CD4-positive, alpha-beta T cell treated with Interleukin-17A for 1 hour (primary cell): ENCODE results near the gene ST8SIA2.
"Not testable (repeated sequence)": the region's sequence is repeated elsewhere in the genome, so short reads cannot be mapped to it uniquely, and the experiment has no call there.

Experiments
- DNase-seq: peaks from one replicate; pipeline ENCODE4 v3.0.0-alpha.2; 2020

Gene ST8SIA2

DNA sequence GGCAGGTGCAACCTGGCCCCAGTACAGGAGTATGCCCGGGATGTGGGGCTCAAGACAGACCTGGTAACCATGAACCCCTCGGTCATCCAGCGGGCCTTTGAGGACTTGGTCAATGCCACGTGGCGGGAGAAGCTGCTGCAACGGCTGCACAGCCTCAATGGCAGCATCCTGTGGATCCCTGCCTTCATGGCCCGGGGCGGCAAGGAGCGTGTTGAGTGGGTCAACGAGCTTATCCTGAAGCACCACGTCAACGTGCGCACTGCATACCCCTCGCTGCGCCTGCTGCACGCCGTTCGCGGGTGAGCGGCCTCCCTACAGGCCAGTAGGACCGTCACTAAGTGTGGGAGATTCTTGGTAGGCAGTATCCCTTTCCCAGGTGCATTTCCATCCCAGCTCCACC lies 51.0 kb downstream of the ST8SIA2 start:
- no peak for DNase-seq

DNA sequence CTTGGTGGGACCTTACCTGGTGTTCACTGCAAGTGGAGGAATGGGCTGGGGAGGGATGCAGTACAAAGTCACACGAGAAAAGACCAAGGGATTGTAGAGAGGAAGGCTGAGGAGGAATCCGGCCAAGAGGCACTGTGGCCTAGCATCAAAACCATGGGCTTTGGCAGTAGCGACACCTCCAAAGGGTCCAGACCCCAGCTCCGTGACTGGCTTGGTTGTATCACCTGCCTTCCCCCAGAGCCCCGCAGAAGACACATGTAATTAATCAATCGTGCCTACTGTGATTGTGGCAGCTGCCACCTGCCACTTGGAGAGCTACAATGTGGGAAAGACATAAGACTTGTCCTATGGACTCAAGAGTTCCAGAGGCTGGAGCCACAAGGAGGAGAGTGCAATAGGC lies 54.7 kb downstream of the ST8SIA2 start:
- no peak for DNase-seq

DNA sequence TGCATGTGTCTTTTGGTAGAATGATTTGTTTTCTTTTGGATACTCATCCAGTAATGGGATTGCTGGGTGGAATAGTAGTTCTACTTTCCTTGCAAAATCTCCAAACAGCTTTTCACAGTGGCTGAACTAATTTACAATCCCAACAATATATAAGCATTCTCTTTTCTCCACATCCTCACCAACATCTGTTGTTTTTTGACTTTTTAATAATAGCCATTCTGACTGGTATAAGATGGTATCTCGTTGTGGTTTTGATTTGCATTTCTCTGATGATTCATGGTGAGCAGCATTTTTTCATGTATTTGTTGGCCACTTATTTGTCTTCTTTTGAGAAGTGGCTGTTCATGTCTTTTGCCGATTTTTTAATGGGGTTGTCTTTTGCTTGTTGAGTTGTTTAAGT lies 55.8 kb downstream of the ST8SIA2 start:
- no peak for DNase-seq

DNA sequence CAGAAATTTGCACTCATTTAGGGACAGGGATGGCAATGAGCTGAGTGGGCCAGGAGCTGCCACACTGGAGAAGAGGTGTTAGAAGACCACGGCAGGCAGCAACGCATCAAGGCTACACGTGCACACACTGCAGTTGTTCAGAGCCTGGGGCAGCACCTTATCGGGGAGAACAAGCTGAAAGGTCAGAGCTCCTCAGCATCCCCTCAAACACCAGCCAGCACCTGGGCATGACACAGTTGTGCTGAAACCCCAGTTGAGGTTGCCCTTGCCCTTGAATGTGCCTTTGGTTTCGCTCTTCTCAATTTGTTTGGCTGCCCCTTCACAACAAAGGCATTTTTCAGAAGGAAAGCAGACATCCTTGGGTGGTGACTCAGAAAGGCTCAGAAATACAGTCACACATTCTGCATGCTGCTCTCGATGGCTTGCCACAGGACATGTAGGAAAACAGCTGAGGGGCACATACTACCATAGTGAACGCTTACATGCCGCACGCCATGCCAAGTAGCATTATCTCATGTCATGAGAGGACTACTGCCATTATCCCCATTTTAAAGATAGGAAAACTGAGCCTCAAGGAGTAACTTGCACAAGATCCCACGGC lies 57.6 kb downstream of the ST8SIA2 start:
- no peak for DNase-seq

DNA sequence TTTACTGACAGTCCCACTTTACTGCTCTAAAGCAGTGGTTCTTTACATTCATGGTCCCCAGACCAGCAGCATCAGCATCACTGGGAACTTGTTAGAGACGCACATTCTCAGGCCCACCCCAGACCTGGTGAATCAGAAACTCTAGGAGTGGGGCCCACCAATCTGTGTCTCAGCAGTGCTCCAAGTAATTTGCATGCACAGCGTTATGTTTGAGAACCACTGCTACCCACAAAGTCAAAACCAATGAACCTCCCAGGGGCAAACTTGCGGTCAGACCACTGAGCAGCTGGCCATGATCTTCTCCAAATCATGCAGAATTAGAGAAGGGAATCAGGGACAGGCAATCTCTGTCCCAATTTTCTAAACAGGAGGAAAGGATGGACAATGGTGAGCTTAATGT lies 58.5 kb downstream of the ST8SIA2 start:
- no peak for DNase-seq

DNA sequence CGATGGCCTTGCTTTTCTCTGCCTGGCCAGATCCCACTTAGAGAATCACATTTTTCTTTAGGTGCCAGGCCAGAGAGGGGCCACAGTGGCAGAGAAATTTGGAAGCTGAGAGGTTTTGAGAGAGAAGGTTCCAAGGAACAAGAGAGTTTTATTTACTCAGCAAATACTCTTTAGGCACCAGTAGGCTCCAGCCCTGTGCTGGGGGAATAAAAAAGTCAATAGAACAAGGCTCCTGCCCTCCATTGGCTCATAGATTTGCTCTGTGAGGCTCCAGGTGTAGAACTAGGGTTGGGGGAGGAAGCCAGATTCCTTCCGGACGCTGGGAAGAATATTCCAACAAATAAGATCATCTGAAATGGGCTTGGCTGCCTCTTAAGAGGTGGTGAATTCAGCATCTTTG lies 59.9 kb downstream of the ST8SIA2 start:
- DNase-seq, result no peak

DNA sequence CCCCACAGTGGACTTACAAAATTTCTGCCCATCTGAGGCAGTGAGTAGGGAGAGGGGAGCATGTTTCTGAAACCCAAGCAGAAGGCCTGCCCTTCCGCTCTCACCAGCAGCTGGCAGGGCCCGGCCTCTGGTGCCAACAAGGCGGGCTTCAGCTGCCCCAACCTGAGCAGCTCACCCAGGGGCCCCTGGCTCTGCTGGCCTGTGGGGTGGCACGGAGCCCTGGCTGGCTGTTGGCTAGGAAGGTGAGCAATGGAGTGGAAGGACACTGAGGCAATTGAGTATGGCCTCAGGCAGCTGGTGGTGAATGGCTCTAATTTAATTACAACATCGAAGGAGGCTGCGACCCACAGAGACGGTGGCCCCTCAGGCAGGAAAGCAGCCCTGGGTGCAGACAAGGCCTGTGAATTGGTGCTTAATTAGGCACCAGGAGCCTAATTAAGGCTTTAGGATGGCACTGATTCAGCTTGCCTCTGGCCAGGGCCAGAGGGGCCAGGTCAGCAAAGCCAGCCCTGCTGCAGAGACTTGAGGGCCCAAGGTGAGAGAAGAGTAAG lies 60.9 kb downstream of the ST8SIA2 start:
- DNase-seq, result no peak

DNA sequence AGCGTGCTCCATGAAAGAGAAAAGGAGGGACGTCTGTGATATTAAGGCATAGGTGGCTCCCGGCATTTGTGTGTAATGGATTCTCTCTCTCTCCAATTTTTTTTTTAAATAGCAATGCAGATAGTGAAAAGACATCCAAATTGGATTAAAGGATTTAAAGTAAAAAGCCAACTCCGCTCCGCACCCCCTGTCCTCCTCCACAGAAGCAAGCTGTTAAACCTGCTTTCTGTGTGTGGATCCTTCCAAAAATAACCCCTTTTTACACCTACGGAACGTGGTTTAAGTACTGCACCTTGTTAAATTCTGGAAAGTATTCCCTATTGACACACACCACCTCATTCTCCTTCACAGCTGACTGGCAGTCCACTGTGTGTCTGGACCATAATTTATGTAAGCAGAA lies 61.6 kb downstream of the ST8SIA2 start:
- no peak for DNase-seq

DNA sequence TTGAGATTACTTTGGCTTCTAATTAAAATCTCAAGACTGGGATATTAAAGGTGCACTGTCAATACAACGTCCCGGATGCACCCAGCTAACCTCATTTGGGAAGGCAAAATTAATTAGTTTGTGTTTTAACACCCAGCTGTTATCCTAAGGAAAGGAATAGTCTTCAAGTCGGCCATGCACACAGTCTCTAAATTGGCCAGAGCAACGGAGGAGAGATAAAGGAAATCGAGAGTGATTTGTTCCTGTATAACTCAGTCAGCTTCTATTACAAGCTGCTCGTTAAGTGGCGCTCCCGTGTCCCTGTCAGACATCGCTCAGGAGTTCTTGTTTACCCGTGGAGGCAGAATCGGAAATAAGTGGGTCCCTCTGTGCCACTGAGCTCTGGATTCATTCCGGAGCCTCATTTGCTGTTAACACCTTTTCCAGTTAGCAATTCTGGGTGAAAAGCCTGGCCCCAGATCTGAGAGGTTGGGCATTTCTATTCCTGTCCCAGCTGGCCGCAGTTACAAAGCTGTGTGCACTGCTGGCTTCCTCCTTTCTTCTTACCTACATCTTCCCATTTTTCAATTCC lies 63.9 kb downstream of the ST8SIA2 start:
- DNase-seq, result no peak

DNA sequence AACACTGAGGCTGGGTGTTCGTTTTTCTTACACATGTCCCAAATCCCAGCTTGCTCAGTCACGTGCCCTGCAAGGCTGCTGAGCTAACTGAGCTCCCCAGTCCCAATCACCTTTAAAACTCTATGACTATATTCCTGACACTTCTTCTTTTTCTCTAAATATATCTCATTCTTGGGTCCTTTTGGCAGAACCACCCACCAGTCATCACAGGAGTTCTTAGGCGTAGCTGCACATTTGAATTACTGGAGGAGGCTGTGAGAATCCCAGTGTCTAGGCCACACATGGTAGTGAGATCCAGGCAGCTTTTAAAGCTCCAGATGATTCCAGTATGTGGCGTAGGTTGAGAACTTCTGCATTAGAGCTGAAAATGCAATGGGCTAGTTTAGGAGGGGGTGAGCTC lies 66.3 kb downstream of the ST8SIA2 start:
- no peak for DNase-seq

DNA sequence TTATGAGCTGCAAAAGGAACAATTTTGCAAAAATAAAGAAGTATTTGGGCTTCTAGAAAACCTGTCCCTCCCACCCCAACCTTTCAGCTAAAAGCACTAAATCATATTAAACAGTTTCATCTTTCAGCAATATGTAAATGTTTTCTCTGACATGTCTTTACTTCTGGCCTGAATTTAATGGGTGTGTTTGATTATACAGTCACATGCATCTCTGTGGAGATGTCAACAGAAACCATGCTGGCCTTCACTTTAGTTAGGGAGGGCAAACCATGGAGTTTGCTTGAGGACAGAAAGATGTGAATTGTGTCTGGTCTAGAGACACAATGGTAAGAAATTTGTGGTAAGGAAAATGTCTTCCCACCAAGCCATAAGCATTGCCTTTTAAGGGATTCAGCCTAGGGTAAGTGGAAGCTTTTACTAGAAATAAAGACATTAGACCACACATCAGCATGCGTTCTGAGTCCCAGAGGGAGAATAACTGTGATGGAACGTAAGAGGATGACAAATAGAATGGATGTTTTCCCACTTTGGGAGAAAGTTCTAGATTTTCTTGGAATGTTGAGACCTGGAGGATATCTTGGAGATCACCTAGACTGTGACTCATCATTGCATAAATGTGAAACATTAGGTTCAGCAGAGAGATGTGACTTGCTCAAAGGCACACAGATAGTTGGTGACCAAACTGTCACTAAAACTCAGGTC lies 68.9 kb downstream of the ST8SIA2 start:
- DNase-seq, result no peak

DNA sequence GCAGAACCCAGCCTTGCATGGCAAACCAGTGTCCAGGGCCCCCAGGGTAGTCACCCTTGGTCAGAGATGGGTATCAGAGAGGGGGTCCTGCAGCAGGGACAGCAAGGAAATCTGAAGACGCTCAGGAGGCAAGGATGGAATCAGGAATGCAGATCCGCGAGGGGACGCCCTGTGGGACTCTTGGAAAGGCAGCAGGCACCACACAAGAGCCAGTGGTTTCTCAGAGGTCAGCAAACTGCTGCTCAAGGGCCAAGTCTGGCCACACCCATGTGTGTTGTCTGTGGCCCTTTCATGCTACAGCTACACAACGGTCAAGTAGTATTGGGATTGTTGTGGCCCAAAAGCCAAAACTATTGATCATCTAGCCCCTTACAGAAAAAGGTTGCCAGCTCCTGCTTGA lies 69.7 kb downstream of the ST8SIA2 start:
- no peak for DNase-seq

DNA sequence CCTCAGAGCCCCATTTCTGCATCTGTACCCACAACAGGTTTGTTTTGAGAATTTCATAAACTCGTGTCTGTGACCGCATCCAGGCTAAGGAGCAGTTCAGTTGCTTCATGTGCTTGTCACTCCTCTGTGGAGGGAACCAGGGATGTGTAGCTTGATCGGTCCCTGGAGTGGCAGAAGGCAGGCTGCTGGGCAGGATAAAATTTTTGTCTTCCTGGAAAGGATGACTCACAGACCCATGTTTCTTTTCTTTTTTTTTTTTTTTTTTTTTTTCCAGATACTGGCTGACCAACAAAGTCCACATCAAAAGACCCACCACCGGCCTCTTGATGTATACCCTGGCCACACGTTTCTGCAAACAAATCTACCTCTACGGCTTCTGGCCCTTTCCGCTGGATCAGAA lies 70.1 kb downstream of the ST8SIA2 start:
- no peak for DNase-seq

DNA sequence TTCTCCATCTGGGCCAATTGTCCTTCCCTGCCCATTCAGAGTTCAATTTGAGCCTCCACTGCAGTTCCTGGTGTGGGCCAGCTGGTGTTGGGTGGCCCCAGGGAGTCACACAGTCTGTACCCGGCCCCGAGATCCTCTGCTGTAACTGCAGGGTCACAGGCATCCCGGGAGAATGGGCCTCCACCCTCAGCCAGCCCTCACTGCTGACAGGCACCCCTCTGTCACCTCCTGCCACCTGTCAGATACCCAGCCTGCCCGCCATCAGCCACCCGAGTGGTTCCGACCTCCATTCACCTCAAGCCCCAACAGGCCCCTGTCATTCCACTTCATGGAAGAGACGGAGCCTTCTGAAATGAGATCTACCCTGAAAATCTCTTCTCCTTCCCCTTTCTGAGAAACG lies 73.2 kb downstream of the ST8SIA2 start:
- no peak for DNase-seq

DNA sequence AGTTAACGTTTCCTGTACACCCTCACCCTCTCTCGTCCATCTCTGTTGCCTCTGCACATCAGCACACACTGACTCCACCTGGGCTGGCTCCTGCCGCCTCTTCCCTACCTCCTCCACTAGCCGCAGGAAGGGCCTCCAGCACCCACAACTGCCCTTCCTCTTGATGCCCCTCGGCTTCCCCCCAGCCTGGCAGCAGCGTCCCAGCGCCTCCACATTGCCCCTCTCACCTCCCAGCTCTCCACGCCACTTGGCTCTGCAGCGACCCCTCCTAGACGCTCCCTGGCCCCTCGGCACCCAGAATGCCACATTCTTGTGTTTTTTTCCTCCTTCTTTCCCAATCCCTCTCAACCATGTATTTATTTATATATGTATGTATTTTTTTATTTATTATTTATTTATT lies 73.6 kb downstream of the ST8SIA2 start:
- no peak for DNase-seq

DNA sequence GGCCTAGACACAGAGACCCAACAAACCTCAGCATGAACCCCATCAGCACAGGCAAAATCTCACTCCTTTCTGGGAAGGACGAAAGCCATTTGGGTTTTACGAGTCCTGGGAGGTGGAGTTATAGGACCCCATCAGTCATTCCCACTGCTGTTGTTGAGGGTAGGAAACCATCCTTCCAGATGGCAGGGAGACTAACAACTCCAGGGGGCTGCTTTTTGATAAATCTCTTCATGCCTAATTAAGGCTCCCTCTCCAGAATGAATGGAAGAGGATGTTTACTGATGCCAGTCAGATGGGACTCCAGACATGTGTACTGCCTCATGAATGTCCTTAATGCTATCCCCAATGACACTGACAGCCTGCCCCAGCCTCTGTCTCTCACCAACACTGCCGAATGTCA lies 75.3 kb downstream of the ST8SIA2 start:
- DNase-seq, result no peak

DNA sequence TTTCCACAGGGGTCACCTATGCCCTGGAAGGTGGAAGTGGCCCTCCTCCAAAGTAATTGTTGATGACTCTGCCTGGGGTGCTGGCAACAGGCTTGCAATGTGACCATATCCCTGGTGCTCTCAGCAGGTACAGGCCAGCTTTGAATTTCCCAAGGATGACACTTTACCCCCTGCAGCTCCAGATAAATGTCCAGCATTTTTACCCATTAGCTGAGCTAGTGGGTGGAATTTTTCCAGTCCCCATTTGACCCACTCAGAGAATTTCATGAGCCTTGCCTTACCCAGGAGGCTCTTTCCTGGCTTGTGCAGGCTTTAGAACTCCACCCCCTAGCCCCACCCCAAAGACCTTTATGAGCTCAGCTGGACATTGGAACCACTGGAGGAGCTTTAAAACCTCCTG lies 77.6 kb downstream of the ST8SIA2 start:
- no peak for DNase-seq

DNA sequence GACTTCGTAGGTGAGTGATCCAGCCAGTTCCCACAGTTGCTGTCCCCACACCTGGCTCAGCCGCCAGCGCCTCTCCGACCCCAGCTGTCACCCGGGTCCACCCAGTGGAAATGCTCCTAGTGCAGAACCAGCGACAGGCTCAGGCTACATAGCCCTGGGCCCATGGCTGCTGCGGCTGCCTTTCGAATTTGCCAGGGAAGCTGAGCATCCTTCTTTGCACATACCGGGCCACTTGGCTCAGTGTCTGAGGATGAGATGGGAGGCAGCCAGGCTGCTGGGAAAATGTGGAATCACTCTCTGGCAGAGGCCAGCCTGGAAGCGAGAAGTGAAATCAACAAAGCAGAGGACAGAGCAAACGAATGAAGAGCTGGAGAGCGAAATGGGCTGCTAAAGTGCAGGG lies 80.1 kb downstream of the ST8SIA2 start:
- no peak for DNase-seq

DNA sequence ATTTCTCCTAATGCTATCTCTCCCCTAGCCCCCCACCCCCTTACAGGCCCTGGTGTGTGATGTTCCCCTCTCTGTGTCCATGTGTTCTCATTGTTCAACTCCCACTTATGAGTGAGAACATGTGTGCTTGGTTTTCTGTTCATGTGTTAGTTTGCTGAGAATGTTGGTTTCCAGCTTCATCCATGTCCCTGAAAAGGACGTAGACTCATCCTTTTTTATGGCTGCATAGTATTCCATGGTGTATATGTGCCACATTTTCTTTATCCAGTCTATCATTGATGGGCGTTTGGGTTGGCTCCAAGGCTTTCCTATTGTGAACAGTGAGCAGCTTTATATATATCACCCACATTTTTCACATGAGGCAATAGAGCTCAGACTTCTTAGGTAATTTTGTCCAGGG lies 86.0 kb downstream of the ST8SIA2 start:
- not testable (repeated sequence) for DNase-seq

DNA sequence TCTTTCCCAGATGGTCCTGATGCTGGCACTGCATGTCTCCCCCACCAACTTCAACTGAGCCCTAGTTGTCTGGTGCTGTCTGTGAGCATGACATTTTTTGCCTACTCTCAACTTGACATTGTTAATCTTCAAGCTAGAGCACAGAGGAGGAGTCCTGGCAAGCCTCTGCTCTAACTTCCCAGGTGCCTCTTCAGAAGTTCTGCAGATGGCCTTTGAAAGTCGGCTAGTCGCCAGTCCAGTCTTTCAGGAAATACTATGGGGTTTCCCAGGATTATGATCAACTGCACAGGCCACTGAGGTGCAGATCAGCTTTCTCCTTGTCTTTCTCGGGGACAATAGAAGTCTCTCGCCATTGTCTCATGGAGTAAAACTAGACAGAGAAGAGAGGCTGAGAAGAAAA lies 86.7 kb downstream of the ST8SIA2 start:
- DNase-seq, result no peak

DNA sequence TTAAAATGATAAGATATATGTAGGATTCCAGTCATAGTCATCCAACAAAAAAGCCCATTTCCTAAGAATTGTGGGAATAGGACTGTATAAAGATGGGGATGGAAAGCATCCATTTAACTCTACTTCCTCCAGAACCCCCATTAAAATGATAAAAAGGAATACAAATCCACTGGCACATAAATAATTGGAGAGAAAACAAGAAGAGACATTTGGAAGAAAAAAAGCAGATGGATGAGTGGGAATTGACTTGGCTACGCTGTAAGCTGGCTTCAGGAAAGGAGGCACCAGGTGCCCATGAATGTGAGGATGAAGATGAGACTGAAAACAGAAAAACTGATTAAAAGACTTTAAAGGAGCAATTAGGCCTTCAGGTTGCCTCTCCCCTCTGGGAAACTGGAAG lies 91.8 kb downstream of the ST8SIA2 start:
- no peak for DNase-seq

DNA sequence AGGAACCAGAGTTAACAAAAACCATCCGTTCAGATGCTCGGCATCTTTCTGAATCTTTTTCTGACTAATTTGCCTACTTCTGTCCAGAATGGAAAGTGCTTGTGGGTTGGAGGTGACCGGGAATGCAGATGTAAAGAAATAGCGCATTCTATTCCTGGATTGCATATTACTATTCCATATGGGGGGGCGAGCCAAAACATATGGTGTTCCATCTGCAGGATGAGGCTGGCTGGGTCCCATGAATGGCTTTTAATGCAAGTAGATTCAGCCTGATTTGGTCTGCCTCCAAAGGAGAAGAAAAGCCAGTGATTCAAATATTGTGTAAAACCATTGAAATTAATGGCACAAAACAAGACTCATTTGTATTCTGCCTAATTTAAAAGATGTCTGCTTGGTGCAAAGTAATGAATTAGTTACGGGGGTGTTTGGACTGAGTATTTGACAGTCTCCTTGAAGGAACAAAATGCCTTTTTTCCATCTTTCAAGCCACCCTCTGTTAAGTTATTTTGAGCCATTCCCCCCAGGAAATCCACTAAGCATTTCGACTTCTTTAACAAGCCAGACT lies 99.0 kb downstream of the ST8SIA2 start:
- no peak for DNase-seq

DNA sequence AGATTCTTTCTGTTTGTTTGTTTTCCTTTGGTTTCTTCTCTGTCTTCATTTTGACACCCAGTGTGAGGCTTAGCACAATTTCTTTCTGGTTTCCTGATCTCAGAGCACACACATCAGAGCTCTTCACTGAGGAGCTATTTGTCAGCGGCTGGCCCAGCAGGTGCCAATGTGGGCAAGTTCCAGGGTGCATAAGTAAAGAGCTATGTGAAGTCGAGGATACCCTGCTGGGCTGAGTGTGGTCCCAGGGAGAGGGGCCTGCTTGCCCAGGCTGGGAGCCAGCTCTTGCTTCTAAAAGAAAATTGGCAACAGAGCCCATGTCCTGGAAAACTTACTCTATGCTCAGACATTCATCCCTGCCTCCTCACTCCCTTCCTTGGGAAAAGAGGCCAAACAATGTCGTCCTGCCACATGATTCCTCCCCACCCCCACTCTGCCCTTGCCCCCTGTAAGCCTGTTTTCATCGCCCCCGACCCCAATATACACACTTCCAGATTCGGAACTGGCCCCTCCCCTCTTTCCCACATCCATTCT lies 101.2 kb downstream of the ST8SIA2 start:
- DNase-seq, result no peak

DNA sequence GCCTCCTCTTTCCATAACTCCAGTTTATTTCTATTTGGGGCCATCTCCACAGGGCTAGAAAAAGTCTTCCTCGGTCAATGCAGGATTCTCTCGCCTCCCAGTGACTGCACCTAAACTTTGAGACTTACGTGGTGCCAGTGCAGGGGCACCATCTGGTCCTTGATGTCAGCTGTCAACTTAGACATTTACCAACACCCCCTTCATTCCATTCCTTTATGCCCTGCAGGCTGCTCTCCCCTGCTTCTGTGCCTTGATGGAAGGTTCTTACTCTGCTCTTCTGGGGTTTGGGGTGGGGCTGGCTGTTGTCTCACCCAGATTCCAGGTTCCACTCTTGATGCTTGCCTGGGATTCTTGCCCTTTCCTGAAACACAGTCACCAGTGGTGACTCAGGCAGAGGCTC lies 101.8 kb downstream of the ST8SIA2 start:
- no peak for DNase-seq
